ENCODE data around the gene AGK. TPM values are rescaled to one million over a fixed set of nuclear protein-coding genes. Genes with fewer than 3 reads are reported as not detected.

AGK gene
- total and polyA plus RNA-seq, 2 experiments from 2014 or later = 21.9 to 37.9 TPM

GRCh38 chr7:141652691-141653090, 101.5 kb downstream of the AGK start (continued):
- TF ChIP-seq ZNF462 (CRISPR knock-in tag; IDR thresholded peaks at IDR 0.05) (peak; percentile 62; the same call in 1 of the 2 replicates), EZH2 (IDR thresholded peaks at IDR 0.05; ENCODE audit: low read depth, unreplicated experiment) (no peak), CREB1 (CRISPR knock-in tag; IDR thresholded peaks at IDR 0.05; ENCODE audit: low read depth) (no peak), EZH2phosphoT487 (IDR thresholded peaks at IDR 0.05; ENCODE audit: unreplicated experiment) (no peak), ZNF331 (CRISPR knock-in tag; IDR thresholded peaks at IDR 0.05; ENCODE audit: low read depth) (no peak)

- H3K36me3 ChIP-seq (ENCODE audit: insufficient read depth) = 0 out of 2 replicates have a peak, but pooled peaks cover 5% of the 10 kb centered on the region
- no peak overlapping the region for H2AFZ ChIP-seq
- H3K4me3 ChIP-seq = no peak overlapping the region
- peak; percentile 94 to 95 for TF ChIP-seq CTCF (conservative IDR thresholded peaks at IDR 0.05; ENCODE audit: low read depth in 2 of 2)
- no peak for TF ChIP-seq ETS1 (IDR thresholded peaks at IDR 0.05)
- H3K4me2 ChIP-seq = no peak overlapping the region
- peaks cover 3% of the 10 kb centered on the region for H3K27me3 Mint-ChIP-seq (ENCODE audit: insufficient read depth, low read depth, poor library complexity)
- no peaks in the 10 kb centered on the region for H3K27me3 ChIP-seq (ENCODE audit: insufficient read depth)
- no peak overlapping the region for H3K27ac Mint-ChIP-seq
- H3K4me1 ChIP-seq (ENCODE audit: insufficient read depth) = no peaks in the 10 kb centered on the region; the same call in 1 of the 2 replicates
- H3K4me3 Mint-ChIP-seq = no peak overlapping the region
- H3K9me3 Mint-ChIP-seq = no peaks in the 10 kb centered on the region
- peaks cover 28% of the 10 kb centered on the region for H3K4me1 Mint-ChIP-seq
- ATAC-seq (peak; percentile 85), DNase-seq (ENCODE audit: low spot score) (peak; percentile 94)
- no peaks in the 10 kb centered on the region for H3K79me2 ChIP-seq (replicated peaks; ENCODE audit: insufficient read depth)
- no peak overlapping the region for H3K27ac ChIP-seq (ENCODE audit: low read depth)
- H3F3A ChIP-seq (replicated peaks; ENCODE audit: low read depth) = no peaks in the 10 kb centered on the region
- no peaks in the 10 kb centered on the region for H4K20me1 ChIP-seq (replicated peaks; ENCODE audit: insufficient read depth)
- peaks cover 16% of the 10 kb centered on the region; the same call in 2 of the 3 replicates for H3K36me3 Mint-ChIP-seq (ENCODE audit: low read depth)
- no peaks in the 10 kb centered on the region for H3K9me2 ChIP-seq (ENCODE audit: insufficient read depth)
These were observed 103.3 kb downstream of the AGK start for GRCh38 chr7:141654551-141654950.
